Renal cortical epithelial cell (primary cell): ENCODE results near the gene LEMD2. TPM values are rescaled to one million over a fixed set of nuclear protein-coding genes. Genes with fewer than 3 reads are reported as not detected.
"Not testable (repeated sequence)": the region's sequence is repeated elsewhere in the genome, so short reads cannot be mapped to it uniquely, and the experiment has no call there.

Experiments
- DNase-seq: peaks from one replicate; pipeline ENCODE4 v3.0.0-alpha.2; 2011; ENCODE audit warnings: low read depth
- total RNA-seq: library from RNA; depleted of rRNA; stranded (reverse); fragments of >200 nt; gene quantifications from 2 replicates; pipeline ENCODE4 v1.2.3, GENCODE V29; 2014

Gene LEMD2
- total RNA-seq, result 50.2 and 52.4 TPM in 2 replicates

- DNase-seq, result peak; percentile 77
Measured at GRCh38 chr6:33788694-33789549, at the start of gene LEMD2. Gene LEMD2 (minus strand): TSS chr6:33789130. CDS start chr6:33789116, 14 bp downstream.

GRCh38 chr6:33837971-33838665, 49.2 kb upstream of the LEMD2 start:
- no peak for DNase-seq

GRCh38 chr6:33836806-33837469, 48.0 kb upstream of the LEMD2 start:
- no peak for DNase-seq

- no peak for DNase-seq
Measured at GRCh38 chr6:33834401-33835392, 45.8 kb upstream of the LEMD2 start.

GRCh38 chr6:33833599-33833998, 44.7 kb upstream of the LEMD2 start:
- no peak for DNase-seq

GRCh38 chr6:33832831-33833230, 43.9 kb upstream of the LEMD2 start:
- not testable (repeated sequence) for DNase-seq

- not testable (repeated sequence) for DNase-seq
Measured at GRCh38 chr6:33831725-33832124, 42.8 kb upstream of the LEMD2 start.

- no peak for DNase-seq
Measured at GRCh38 chr6:33830635-33831240, 41.8 kb upstream of the LEMD2 start.

- DNase-seq, result no peak
Measured at GRCh38 chr6:33828764-33829731, 40.1 kb upstream of the LEMD2 start.

GRCh38 chr6:33828452-33828763, 39.5 kb upstream of the LEMD2 start:
- DNase-seq, result no peak

- DNase-seq, result no peak
Measured at GRCh38 chr6:33827546-33828451, 38.9 kb upstream of the LEMD2 start.

GRCh38 chr6:33826537-33826936, 37.6 kb upstream of the LEMD2 start:
- DNase-seq, result no peak

- peak; percentile 44 for DNase-seq
Measured at GRCh38 chr6:33824461-33825154, 35.7 kb upstream of the LEMD2 start.

- no peak for DNase-seq
Measured at GRCh38 chr6:33823806-33824205, 34.9 kb upstream of the LEMD2 start.

- DNase-seq, result no peak
Measured at GRCh38 chr6:33822575-33823395, 33.9 kb upstream of the LEMD2 start.

GRCh38 chr6:33820784-33821520, 32.0 kb upstream of the LEMD2 start:
- no peak for DNase-seq
